K562 (cell line): ENCODE measurements around the gene TUBB6. TPM values are rescaled to one million over a fixed set of nuclear protein-coding genes. Genes with fewer than 3 reads are reported as not detected.

ENCODE experiments used
- ATAC-seq: fragments of 200-7000 bp; cut with Tn5 transposase; 3 replicates; pipeline ENCODE4 v1.9.1; 2020; ENCODE audit warnings: moderate library complexity
- BruUV-seq: library from RNA; stranded (reverse); fragments of 400-500 nt; replicated peaks from 2 replicates; lab custom pipeline; 2021; lab: Mats Ljungman, UMichigan
- CTCF ChIA-PET: fragments of 300-600 bp; formaldehyde crosslinking; extraction: SDS; loops from one replicate; lab custom pipeline; 2021; ENCODE audit warnings: low intra/inter-chr PET ratio; lab: Yijun Ruan, JAX
- POLR2A ChIA-PET: fragments of 300-600, 350-650 bp; sonication (Branson Sonifier 250); formaldehyde crosslinking; extraction: SDS; loops from one replicate; lab custom pipeline; 2021; ENCODE audit warnings: antibody characterized with exemption, inconsistent platforms; lab: Yijun Ruan, JAX
- DNase-seq, 4 experiments: peaks; one replicate each; pipeline versions ENCODE4 v3.0.0 to v3.0.0-alpha.2; 2011 to 2018; ENCODE audit warnings: low spot score in 3 of 4, mixed read lengths in 3 of 4; ENCODE audit errors: extremely low read depth in 1 of 4
- FAIRE-seq: peaks from 2 replicates; lab custom pipeline; 2011; peaks lifted over from hg19 to GRCh38; lab: Jason Lieb, UNC
- H2AFZ ChIP-seq: 2 replicates; pipeline ENCODE4 v1.6.0; 2011; ENCODE audit warnings: low read depth, low read length, control low read depth, inconsistent platforms
- H3K27ac ChIP-seq: fragments of 200-600 bp; 3 replicates; pipeline ENCODE4 v1.8.0; 2011; ENCODE audit warnings: low read depth, mild to moderate bottlenecking, control low read depth, inconsistent platforms, low read length, moderate library complexity, mixed read lengths; ENCODE audit errors: extremely low read depth
- H3K27me3 ChIP-seq, 2 experiments: fragments of 300-600 bp in 1 of 2; 2 replicates in 1 of 2; 3 replicates in 1 of 2; pipeline versions ENCODE4 v1.6.0 to v1.8.0; 2011; ENCODE audit warnings: inconsistent platforms in 2 of 2, low read length in 2 of 2, mild to moderate bottlenecking in 1 of 2, mixed read lengths in 1 of 2, moderate library complexity in 1 of 2; ENCODE audit not compliant: control insufficient read depth in 2 of 2, insufficient read depth in 2 of 2
- H3K36me3 ChIP-seq: fragments of 300-600 bp; 3 replicates; pipeline ENCODE4 v1.8.0; 2011; ENCODE audit warnings: mild to moderate bottlenecking, low read length, inconsistent platforms; ENCODE audit not compliant: control insufficient read depth, insufficient read depth
- H3K4me1 ChIP-seq, 2 experiments: fragments of 200-600 bp in 1 of 2; replicated peaks in 1 of 2; 2 replicates in 1 of 2; 3 replicates in 1 of 2; pipeline versions ENCODE4 v1.5.1 to v1.8.0; 2011; ENCODE audit warnings: inconsistent platforms in 2 of 2, low read length in 2 of 2, mild to moderate bottlenecking in 1 of 2, mixed read lengths in 1 of 2, moderate library complexity in 1 of 2; ENCODE audit not compliant: control insufficient read depth in 2 of 2, insufficient read depth in 2 of 2
- H3K4me2 ChIP-seq: 2 replicates; pipeline ENCODE4 v1.6.1; 2011; ENCODE audit warnings: low read length, control low read depth, inconsistent platforms, mixed read lengths; ENCODE audit not compliant: insufficient read depth
- H3K4me3 ChIP-seq: fragments of 200-600 bp; sonication (generic), shearing (Covaris generic); 2 replicates; pipeline ENCODE4 v1.5.1; 2016; ENCODE audit warnings: control low read depth, inconsistent platforms
- H3K79me2 ChIP-seq: fragments of 200-600 bp; 3 replicates; pipeline ENCODE4 v1.8.0; 2011; ENCODE audit warnings: low read length, inconsistent platforms; ENCODE audit not compliant: control insufficient read depth, insufficient read depth
- H3K9ac ChIP-seq, 2 experiments: 2 replicates each; pipeline versions ENCODE4 v1.6.0 to v1.6.1; 2011; ENCODE audit warnings: low read depth in 2 of 2, low read length in 2 of 2, control low read depth in 1 of 2, inconsistent platforms in 1 of 2, mild to moderate bottlenecking in 1 of 2, mixed read lengths in 1 of 2; ENCODE audit not compliant: insufficient read depth in 1 of 2
- H3K9me1 ChIP-seq: one replicate; pipeline ENCODE4 v1.6.0; 2011; ENCODE audit warnings: inconsistent platforms, mild to moderate bottlenecking, low read length, moderate library complexity; ENCODE audit not compliant: control insufficient read depth, insufficient read depth
- H3K9me3 ChIP-seq: replicated peaks from 2 replicates; pipeline ENCODE4 v1.5.1; 2011; ENCODE audit warnings: low read depth, low read length, inconsistent platforms; ENCODE audit not compliant: control insufficient read depth, insufficient read depth
- H4K20me1 ChIP-seq: replicated peaks from 2 replicates; pipeline ENCODE4 v1.6.1; 2011; ENCODE audit warnings: low read length, inconsistent platforms, mixed read lengths; ENCODE audit not compliant: control insufficient read depth, insufficient read depth
- CEBPB ChIP-seq: fragments of 450-650 bp; IDR thresholded peaks from 2 replicates; pipeline ENCODE4 v1.6.1; 2016; ENCODE audit warnings: missing genetic modification characterization, missing compliant biosample characterization
- HMGN3 ChIP-seq: IDR thresholded peaks from 2 replicates; pipeline ENCODE4 v1.6.1; 2011; ENCODE audit warnings: borderline replicate concordance, low read depth, mild to moderate bottlenecking, mixed read lengths, low read length; ENCODE audit not compliant: insufficient read length; ENCODE audit errors: extremely low read depth
- NBN ChIP-seq: fragments of 450-650 bp; IDR thresholded peaks from 2 replicates; pipeline ENCODE4 v1.6.1; 2016; ENCODE audit warnings: low read depth, mild to moderate bottlenecking
- NR2C1 ChIP-seq, 2 experiments: fragments of 450-650 bp; IDR thresholded peaks; 2 replicates each; pipeline ENCODE4 v1.6.1; 2017; ENCODE audit warnings: mild to moderate bottlenecking in 2 of 2, antibody characterized with exemption in 1 of 2, inconsistent platforms in 1 of 2, missing compliant biosample characterization in 1 of 2, missing genetic modification characterization in 1 of 2
- POLR2AphosphoS5 ChIP-seq: IDR thresholded peaks from 2 replicates; pipeline ENCODE4 v1.6.1; 2011; ENCODE audit warnings: mild to moderate bottlenecking, low read depth, low read length, moderate library complexity; ENCODE audit not compliant: control insufficient read depth, insufficient read depth
- ZNF143 ChIP-seq: sonication (generic); formaldehyde crosslinking; IDR thresholded peaks from 2 replicates; pipeline ENCODE4 v1.9.0; 2022; ENCODE audit warnings: mild to moderate bottlenecking, missing genetic modification reagents
- WGBS: fragments of 100-300 bp; shearing (Covaris generic); methylation state at CpG from one replicate; pipeline ENCODE4 v1.1.6; 2016; ENCODE audit warnings: low coverage, mixed read lengths; ENCODE audit not compliant: insufficient coverage; ENCODE audit errors: missing lambda C conversion rate; 5-methylcytosine and 5-hydroxymethylcytosine counted together
- in situ Hi-C: fragments of 300-500 bp; cut with MboI; formaldehyde crosslinking; loops from 4 replicates; pipeline ENCODE4 v1.15.0; 2018; ENCODE audit warnings: inconsistent platforms, mixed read lengths
- intact Hi-C: fragments of 100-400 bp; cut with micrococcal nuclease; formaldehyde crosslinking; loops from 2 replicates; pipeline ENCODE4 v1.14.2; 2022
- polyA plus RNA-seq, 8 experiments: library from polyadenylated mRNA; depleted of rRNA in 4 of 8; stranded (reverse) in 5 of 8; unstranded in 3 of 8; fragments of >200 nt; fragmentation: Nextera tagmentation in 2 of 8; fragmentation: Illumina TruSeq in 1 of 8; extraction: Ambion mirVana in 2 of 8; extraction: Trizol in 1 of 8; gene quantifications; 2 replicates each; pipeline versions ENCODE4 v1.2.1 to v1.2.3, GENCODE V29; 2011 to 2014; ENCODE audit warnings: inconsistent platforms in 1 of 8, missing spikeins in 1 of 8
- total RNA-seq, 7 experiments: library from RNA; depleted of rRNA in 6 of 7; stranded (reverse); fragments of >200 nt in 6 of 7; fragmentation: Illumina TruSeq in 2 of 7; extraction: Trizol in 2 of 7; gene quantifications; 2 replicates each; pipeline versions ENCODE4 v1.2.1 to v1.2.3, GENCODE V29; 2011 to 2021; ENCODE audit warnings: low replicate concordance in 1 of 7
- TF ChIP-seq, protein P1 (sequence below): fragments of 450-650 bp; IDR thresholded peaks from 2 replicates; pipeline ENCODE4 v1.6.1; 2017; ENCODE audit warnings: antibody characterized with exemption
- TF ChIP-seq, protein P2 (sequence below): fragments of 250-450 bp; sonication (Bioruptor Pico); IDR thresholded peaks from 2 replicates; pipeline ENCODE4 v1.5.0; 2021; ENCODE audit warnings: mild to moderate bottlenecking, moderate library complexity
- TF ChIP-seq, protein P3 (sequence below): fragments of 150-350 bp; conservative IDR thresholded peaks from 2 replicates; pipeline ENCODE4 v1.6.1; 2014; ENCODE audit warnings: low read length

The TUBB6 gene
- total and polyA plus RNA-seq, 9 of the 15 experiments (the other 6 are each of a cell fraction or from before 2014, with no cell fraction given), result 43.9 to 404 (median 81.1) TPM

DNA sequence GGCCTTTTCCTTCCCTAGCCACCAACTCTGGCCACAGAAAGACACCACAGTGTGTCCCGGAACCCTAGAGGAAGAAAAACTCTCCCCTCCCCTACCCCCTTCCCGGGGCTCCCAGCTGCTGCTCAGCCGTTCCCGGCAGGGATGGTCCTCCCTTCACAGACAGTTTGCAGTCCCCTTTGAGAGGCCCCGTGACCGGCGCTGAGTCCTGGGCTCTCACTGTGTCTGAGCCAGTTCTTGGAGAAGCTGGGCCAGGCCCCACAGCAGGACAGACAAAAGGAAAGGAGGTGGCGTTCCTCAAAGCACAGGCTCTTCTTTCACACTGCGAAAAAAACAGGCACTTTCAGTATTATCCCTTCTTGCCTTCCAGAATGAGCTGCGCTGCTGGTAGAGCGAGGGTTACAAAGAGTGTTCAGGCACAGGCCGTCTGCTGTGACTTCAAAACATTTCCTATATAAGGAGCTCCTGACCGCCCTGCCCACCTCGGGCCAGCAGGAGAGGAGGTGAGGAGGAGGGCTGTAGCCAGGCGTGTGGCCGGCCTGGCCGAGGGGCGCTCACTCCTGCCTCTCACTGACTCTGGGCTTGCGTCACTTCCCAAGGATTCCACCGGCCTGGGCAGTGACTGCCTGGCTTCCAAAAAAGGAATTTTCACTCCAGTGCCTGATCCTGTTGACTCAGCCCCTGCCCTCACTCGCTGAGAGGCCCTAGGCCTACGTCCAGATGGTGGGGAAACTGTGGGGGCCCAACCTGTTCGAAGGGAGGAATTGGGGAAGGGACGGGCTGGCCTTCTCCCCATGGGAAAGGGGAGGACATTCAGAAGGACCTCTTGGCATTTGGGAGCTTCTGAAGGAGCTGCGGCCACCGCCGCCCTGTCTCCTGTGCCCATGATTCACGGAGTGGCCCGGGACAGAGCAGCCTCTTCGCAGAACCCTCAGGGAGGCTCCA is 29.0 kb upstream of the TUBB6 start:
- in situ Hi-C loops (no loop called here), intact Hi-C loops (no loop called here)
- no peaks in the 10 kb centered on the region for H3K79me2 ChIP-seq
- no peaks in the 10 kb centered on the region for H3K36me3 ChIP-seq
- H3K27me3 ChIP-seq, result no peaks in the 10 kb centered on the region
- peak overlapping the region; percentile 46 for H2AFZ ChIP-seq
- peak; percentile 14; the same call in 1 of the 3 replicates for ATAC-seq
- H3K9me3 ChIP-seq, result no peaks in the 10 kb centered on the region
- DNase-seq, result no peak
- peak overlapping the region in 1 of 2 experiments; percentile 1; a peak in 2 of 4 replicates for H3K9ac ChIP-seq
- no peak overlapping the region for H3K27ac ChIP-seq
- no peak overlapping the region for H3K4me2 ChIP-seq
- CTCF ChIA-PET, result no interaction called here
- H3K4me1 ChIP-seq, result peaks cover 6 to 23% of the 10 kb centered on the region in 2 experiments; a peak in 4 of 5 replicates
- POLR2A ChIA-PET, result interaction anchor here (0.5 to 1.2 kb wide), 4 partner anchors 97 to 668 kb away, joined by 3 to 4 read pairs (median 3); no protein-coding TSS in a partner anchor
- H3K4me3 ChIP-seq, result no peak overlapping the region
- WGBS, result 63% methylated on average over 27 of the region's 30 CpGs
- peaks cover 2% of the 10 kb centered on the region for H3K9me1 ChIP-seq
- H4K20me1 ChIP-seq, result no peaks in the 10 kb centered on the region
- peak; percentile 11 for FAIRE-seq
- no TSS peak for BruUV-seq
- TF ChIP-seq NR2C1 (IDR thresholded peaks at IDR 0.05) (no peak), NR2C1 (tag; IDR thresholded peaks at IDR 0.05) (no peak), ZNF143 (CRISPR knock-in tag) (no peak), CEBPB (tag) (no peak), POLR2AphosphoS5 (no peak), NBN (no peak), HMGN3 (no peak)
- TF ChIP-seq, protein P1, sequence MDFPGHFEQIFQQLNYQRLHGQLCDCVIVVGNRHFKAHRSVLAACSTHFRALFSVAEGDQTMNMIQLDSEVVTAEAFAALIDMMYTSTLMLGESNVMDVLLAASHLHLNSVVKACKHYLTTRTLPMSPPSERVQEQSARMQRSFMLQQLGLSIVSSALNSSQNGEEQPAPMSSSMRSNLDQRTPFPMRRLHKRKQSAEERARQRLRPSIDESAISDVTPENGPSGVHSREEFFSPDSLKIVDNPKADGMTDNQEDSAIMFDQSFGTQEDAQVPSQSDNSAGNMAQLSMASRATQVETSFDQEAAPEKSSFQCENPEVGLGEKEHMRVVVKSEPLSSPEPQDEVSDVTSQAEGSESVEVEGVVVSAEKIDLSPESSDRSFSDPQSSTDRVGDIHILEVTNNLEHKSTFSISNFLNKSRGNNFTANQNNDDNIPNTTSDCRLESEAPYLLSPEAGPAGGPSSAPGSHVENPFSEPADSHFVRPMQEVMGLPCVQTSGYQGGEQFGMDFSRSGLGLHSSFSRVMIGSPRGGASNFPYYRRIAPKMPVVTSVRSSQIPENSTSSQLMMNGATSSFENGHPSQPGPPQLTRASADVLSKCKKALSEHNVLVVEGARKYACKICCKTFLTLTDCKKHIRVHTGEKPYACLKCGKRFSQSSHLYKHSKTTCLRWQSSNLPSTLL, result no peak
- TF ChIP-seq, protein P2, sequence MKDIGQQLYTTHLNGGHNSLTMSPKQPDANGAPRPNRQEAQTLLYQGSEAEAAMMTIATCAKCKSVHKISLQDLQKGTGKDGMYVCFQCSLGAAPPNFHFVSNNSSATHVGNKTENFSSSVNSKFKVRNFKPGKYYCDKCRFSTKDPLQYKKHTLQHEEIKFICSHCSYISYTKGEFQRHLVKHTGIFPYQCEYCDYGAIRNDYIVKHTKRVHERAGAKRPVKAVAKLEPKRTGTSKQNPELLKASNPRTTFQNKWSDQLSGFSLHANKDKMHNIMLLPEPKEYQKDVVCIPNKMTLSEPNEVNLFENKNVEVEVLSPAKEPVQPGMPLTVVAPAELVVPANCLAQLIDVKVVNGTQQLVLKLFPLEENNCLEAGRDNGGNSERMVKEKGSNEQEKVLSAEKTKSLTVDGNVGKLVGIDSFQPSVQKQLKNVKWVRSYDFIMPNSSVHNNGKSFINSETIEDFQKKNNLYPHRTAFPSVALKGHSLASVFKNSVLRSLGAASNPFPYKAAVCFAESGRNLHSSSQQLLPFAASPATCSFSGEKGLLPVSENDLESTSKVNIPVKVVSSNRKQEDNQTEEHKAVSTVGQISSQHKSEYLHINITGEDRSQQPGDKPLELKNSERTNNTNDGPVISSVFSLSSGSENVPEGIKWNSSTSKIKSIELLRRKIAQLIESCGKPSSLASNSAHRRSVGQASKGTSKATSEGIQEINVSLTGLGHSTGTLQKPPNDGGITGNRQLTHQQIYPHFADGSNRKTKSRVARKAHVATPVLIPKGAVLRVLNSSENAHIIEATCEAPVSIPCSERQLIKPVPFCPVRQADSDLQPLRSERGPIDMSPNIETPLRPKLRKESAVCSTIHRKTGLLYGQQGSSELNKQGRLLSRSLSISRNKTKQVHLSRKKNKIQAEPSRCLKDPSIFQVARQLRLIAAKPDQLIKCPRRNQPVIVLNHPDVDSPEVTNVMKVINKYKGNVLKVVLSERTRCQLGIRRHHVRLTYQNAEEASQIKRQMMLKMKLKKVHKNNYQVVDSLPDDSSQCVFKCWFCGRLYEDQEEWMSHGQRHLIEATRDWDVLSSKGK (CRISPR knock-in tag), result no peak
- TF ChIP-seq, protein P3, sequence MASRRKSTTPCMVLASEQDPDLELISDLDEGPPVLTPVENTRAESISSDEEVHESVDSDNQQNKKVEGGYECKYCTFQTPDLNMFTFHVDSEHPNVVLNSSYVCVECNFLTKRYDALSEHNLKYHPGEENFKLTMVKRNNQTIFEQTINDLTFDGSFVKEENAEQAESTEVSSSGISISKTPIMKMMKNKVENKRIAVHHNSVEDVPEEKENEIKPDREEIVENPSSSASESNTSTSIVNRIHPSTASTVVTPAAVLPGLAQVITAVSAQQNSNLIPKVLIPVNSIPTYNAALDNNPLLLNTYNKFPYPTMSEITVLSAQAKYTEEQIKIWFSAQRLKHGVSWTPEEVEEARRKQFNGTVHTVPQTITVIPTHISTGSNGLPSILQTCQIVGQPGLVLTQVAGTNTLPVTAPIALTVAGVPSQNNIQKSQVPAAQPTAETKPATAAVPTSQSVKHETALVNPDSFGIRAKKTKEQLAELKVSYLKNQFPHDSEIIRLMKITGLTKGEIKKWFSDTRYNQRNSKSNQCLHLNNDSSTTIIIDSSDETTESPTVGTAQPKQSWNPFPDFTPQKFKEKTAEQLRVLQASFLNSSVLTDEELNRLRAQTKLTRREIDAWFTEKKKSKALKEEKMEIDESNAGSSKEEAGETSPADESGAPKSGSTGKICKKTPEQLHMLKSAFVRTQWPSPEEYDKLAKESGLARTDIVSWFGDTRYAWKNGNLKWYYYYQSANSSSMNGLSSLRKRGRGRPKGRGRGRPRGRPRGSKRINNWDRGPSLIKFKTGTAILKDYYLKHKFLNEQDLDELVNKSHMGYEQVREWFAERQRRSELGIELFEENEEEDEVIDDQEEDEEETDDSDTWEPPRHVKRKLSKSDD, result no peak
